ENCODE results near the gene C10orf67. TPM values are rescaled to one million over a fixed set of nuclear protein-coding genes. Genes with fewer than 3 reads are reported as not detected.
A peak's percentile ranks its signal among the peaks of the same experiment; 100 is the strongest.

Gene C10orf67
- total and polyA plus RNA-seq, 3 experiments from 2014 or later, result 0.26 TPM; not detected in 2

DNA sequence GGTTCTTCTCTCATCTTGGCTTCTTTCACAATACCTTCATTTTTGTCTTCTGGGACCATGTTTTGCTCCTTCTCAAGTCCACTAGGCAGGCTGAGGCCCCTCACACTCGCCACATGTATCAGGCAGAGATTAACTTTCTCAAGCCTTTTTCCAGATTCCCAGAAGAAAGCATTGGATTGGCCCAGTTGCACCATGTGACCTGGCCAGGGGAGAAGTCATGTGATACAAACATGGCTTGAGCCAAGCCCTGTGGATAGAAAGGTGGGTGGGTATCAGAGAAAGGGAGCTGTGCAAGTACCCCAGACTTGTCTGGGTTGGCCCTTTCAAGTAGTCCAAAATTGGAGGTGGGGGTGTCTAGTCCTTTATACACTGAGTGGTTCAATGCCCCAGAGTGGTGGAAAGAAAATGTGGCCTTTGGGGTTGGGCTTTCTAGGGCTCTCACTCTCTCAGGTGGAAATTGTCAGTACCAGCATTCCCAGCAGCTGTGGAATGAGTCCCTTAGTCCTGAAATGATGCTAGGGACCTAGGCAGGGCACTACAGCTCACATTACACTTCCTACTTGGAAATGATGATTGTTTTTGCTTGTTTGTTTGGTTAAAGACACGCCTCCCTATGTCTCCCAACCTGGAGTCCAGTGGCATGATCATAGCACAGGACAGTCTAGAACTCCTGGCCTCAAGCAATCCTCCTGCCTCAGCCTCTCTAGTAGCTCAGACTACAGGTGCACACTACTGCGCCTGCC is 36.9 kb upstream of the C10orf67 start:
- Mint-ChIP-seq H3K27ac (peak overlapping the region in 1 of 8 donors; percentile 65), H3K36me3 (no peaks in the 10 kb centered on the region), H3K4me3 (no peak overlapping the region), H3K27me3 (peaks cover 2 to 4% of the 10 kb centered on the region in 2 donors), H3K9me3 (no peaks in the 10 kb centered on the region), H3K4me1 (no peaks in the 10 kb centered on the region)
- Histone ChIP-seq H3K27me3 (ENCODE audit: insufficient read depth, low read length, poor library complexity, severe bottlenecking) (no peaks in the 10 kb centered on the region), H3K4me3 (ENCODE audit: low read length) (no peak overlapping the region), H3K27ac (ENCODE audit: low read depth, low read length) (no peak overlapping the region), H3K9me3 (ENCODE audit: low read length) (no peaks in the 10 kb centered on the region), H3K4me1 (ENCODE audit: insufficient read depth, low read length) (no peaks in the 10 kb centered on the region), H3K36me3 (ENCODE audit: insufficient read depth, low read length) (no peaks in the 10 kb centered on the region)
- ChIA-PET CTCF (no interaction called here), POLR2A (no interaction called here)
- no peak for DNase-seq

DNA sequence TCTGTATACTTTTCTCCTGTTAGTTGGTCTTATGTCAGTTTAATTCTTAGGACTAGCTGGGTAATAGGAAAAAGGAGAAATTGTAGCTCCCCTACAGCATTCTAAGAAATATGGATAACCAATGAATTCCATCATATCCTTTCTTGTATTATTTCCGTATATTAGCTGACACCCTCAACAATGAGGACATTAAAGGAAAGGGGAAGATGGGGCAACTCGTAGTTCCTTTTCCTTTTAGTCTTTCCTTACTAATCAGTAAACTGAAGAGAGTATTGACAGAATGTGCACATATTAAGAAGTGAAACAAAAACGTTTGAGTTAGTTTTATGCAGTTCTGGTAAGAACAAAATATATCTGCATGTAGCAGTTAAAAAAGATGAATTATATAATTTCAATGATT is 35.1 kb upstream of the C10orf67 start:
- Mint-ChIP-seq H3K4me3 (no peak overlapping the region), H3K36me3 (no peaks in the 10 kb centered on the region), H3K4me1 (no peaks in the 10 kb centered on the region), H3K27me3 (peaks cover 2 to 4% of the 10 kb centered on the region in 2 donors), H3K27ac (no peak overlapping the region), H3K9me3 (no peaks in the 10 kb centered on the region)
- CTCF ChIA-PET, result no interaction called here
- H3K27ac ChIP-seq (ENCODE audit: low read depth, low read length), result no peak overlapping the region
- no peaks in the 10 kb centered on the region for H3K4me1 ChIP-seq (ENCODE audit: insufficient read depth, low read length)
- POLR2A ChIA-PET, result no interaction called here
- H3K9me3 ChIP-seq (ENCODE audit: low read length), result no peaks in the 10 kb centered on the region
- no peaks in the 10 kb centered on the region for H3K36me3 ChIP-seq (ENCODE audit: insufficient read depth, low read length)
- no peak for DNase-seq
- H3K4me3 ChIP-seq (ENCODE audit: low read length), result no peak overlapping the region
- no peaks in the 10 kb centered on the region for H3K27me3 ChIP-seq (ENCODE audit: insufficient read depth, low read length, poor library complexity, severe bottlenecking)

DNA sequence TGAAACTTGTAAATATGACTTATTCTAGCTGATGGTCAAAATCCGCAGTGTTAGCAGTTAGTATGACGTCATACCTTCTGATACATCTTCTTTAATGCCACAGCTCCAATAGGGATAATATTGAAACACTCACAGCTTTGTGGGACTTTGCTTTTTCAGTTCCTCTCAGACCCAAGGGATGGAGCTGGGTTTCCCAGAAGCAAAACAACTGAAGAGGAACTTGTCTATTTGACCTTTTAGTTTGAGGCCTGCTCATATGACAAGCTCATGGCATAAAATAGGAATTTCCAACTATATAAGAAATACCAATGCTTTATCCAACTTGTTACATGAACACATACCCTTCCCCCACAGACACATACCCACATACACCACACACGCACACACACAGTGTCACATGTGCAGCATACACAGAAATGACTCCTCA is 31.6 kb upstream of the C10orf67 start:
- Mint-ChIP-seq H3K4me1 (peaks cover 0 to 2% (median 0%) of the 10 kb centered on the region in 3 donors), H3K27me3 (peaks cover 3 to 4% of the 10 kb centered on the region in 2 donors), H3K9me3 (no peaks in the 10 kb centered on the region), H3K36me3 (no peaks in the 10 kb centered on the region), H3K27ac (no peak overlapping the region), H3K4me3 (no peak overlapping the region)
- ChIA-PET CTCF (no interaction called here), POLR2A (no interaction called here)
- Histone ChIP-seq H3K36me3 (ENCODE audit: insufficient read depth, low read length) (no peaks in the 10 kb centered on the region), H3K4me1 (ENCODE audit: insufficient read depth, low read length) (no peaks in the 10 kb centered on the region), H3K4me3 (ENCODE audit: low read length) (no peak overlapping the region), H3K9me3 (ENCODE audit: low read length) (no peaks in the 10 kb centered on the region), H3K27ac (ENCODE audit: low read depth, low read length) (no peak overlapping the region), H3K27me3 (ENCODE audit: insufficient read depth, low read length, poor library complexity, severe bottlenecking) (no peaks in the 10 kb centered on the region)
- no peak for DNase-seq

DNA sequence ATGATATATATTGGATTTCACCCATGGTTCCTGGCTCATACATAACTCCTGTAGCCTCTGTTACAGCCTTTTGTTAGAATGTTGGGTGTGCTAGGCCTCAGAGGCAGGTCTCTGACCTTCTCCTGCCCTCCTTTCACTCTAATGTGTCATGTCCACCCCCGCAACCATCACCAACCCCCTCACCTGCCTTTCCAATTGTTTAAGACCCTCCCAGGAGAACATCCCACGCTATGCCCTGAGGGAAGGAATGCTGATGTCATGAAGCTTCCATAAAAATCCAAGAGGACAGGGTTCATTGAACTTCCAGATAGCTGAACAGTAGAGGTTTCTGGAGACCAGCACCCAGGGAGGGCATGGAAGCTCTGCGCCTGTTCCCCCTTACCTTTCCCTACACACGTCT is 30.8 kb upstream of the C10orf67 start:
- DNase-seq, result no peak
- Mint-ChIP-seq H3K4me1 (peaks cover 2% of the 10 kb centered on the region in 3 donors), H3K36me3 (peaks cover 0 to 2% (median 0%) of the 10 kb centered on the region in 3 donors), H3K27me3 (peaks cover 0 to 7% of the 10 kb centered on the region in 2 donors), H3K4me3 (no peak overlapping the region), H3K27ac (peak overlapping the region in 1 of 8 donors; percentile 76), H3K9me3 (peaks cover 0 to under 1% (median 0%) of the 10 kb centered on the region in 5 donors)
- Histone ChIP-seq H3K4me3 (ENCODE audit: low read length) (no peak overlapping the region), H3K27ac (ENCODE audit: low read depth, low read length) (no peak overlapping the region), H3K9me3 (ENCODE audit: low read length) (no peaks in the 10 kb centered on the region), H3K27me3 (ENCODE audit: insufficient read depth, low read length, poor library complexity, severe bottlenecking) (no peaks in the 10 kb centered on the region), H3K36me3 (ENCODE audit: insufficient read depth, low read length) (no peaks in the 10 kb centered on the region), H3K4me1 (ENCODE audit: insufficient read depth, low read length) (peaks cover under 1% of the 10 kb centered on the region)
- ChIA-PET CTCF (no interaction called here), POLR2A (no interaction called here)

- Histone ChIP-seq H3K4me1 (ENCODE audit: insufficient read depth, low read length) (peaks cover 22% of the 10 kb centered on the region), H3K9me3 (ENCODE audit: low read length) (no peaks in the 10 kb centered on the region), H3K27me3 (ENCODE audit: insufficient read depth, low read length, poor library complexity, severe bottlenecking) (no peaks in the 10 kb centered on the region), H3K36me3 (ENCODE audit: insufficient read depth, low read length) (no peaks in the 10 kb centered on the region), H3K27ac (ENCODE audit: low read depth, low read length) (no peak overlapping the region), H3K4me3 (ENCODE audit: low read length) (no peak overlapping the region)
- H3K27me3 Mint-ChIP-seq, result peaks cover 0 to 8% of the 10 kb centered on the region in 2 donors
- ChIA-PET POLR2A (no interaction called here), CTCF (no interaction called here)
- DNase-seq, result no peak
- H3K4me1 Mint-ChIP-seq, result peaks cover 22% of the 10 kb centered on the region in 3 donors
- peak overlapping the region in 1 of 8 donors; percentile 59 for H3K27ac Mint-ChIP-seq
- peaks cover 0 to 2% (median 0%) of the 10 kb centered on the region in 5 donors for H3K9me3 Mint-ChIP-seq
- H3K4me3 Mint-ChIP-seq, result no peak overlapping the region
- H3K36me3 Mint-ChIP-seq, result peaks cover 0 to 6% (median 0%) of the 10 kb centered on the region in 3 donors
These were observed 28.6 kb upstream of the C10orf67 start for GRCh38 chr10:23373156-23373555.

GRCh38 chr10:23371073-23371472 is 26.5 kb upstream of the C10orf67 start:
- Histone ChIP-seq H3K9me3 (ENCODE audit: low read length) (no peaks in the 10 kb centered on the region), H3K4me1 (ENCODE audit: insufficient read depth, low read length) (peaks cover 28% of the 10 kb centered on the region), H3K27ac (ENCODE audit: low read depth, low read length) (no peak overlapping the region), H3K27me3 (ENCODE audit: insufficient read depth, low read length, poor library complexity, severe bottlenecking) (no peaks in the 10 kb centered on the region), H3K4me3 (ENCODE audit: low read length) (no peak overlapping the region), H3K36me3 (ENCODE audit: insufficient read depth, low read length) (no peaks in the 10 kb centered on the region)
- H3K4me3 Mint-ChIP-seq, result no peak overlapping the region
- CTCF ChIA-PET, result no interaction called here
- POLR2A ChIA-PET, result no interaction called here
- peaks cover 0 to 8% of the 10 kb centered on the region in 2 donors for H3K27me3 Mint-ChIP-seq
- peaks cover 0 to 2% (median 0%) of the 10 kb centered on the region in 5 donors for H3K9me3 Mint-ChIP-seq
- DNase-seq, result no peak
- H3K4me1 Mint-ChIP-seq, result peaks cover 28 to 34% (median 28%) of the 10 kb centered on the region in 3 donors
- peaks cover 0 to 6% (median 0%) of the 10 kb centered on the region in 3 donors for H3K36me3 Mint-ChIP-seq
- no peak overlapping the region for H3K27ac Mint-ChIP-seq

DNA sequence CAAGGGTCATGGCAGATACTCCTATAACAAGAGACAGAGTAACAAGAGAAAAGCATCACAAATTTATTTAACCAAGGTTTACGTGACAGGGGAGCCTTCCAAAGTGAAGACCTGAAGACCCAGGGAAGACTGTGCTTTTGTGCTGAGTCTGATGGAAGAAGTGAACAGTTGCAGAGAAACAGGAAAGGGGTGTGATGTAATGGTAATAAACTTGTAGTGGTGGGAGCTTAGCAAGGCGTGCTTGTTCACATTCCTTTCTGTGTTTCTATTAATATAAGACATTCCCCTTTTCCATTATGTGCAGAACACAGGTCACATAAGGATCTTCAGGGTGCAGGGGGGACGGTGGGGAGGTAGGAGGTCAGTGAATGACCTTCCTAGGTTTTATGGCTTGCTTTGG is 25.5 kb upstream of the C10orf67 start:
- no peak overlapping the region for H3K4me3 Mint-ChIP-seq
- Histone ChIP-seq H3K27me3 (ENCODE audit: insufficient read depth, low read length, poor library complexity, severe bottlenecking) (no peaks in the 10 kb centered on the region), H3K36me3 (ENCODE audit: insufficient read depth, low read length) (no peaks in the 10 kb centered on the region), H3K9me3 (ENCODE audit: low read length) (no peaks in the 10 kb centered on the region), H3K4me1 (ENCODE audit: insufficient read depth, low read length) (peaks cover 28% of the 10 kb centered on the region), H3K4me3 (ENCODE audit: low read length) (no peak overlapping the region), H3K27ac (ENCODE audit: low read depth, low read length) (no peak overlapping the region)
- peaks cover 0 to 6% (median 0%) of the 10 kb centered on the region in 3 donors for H3K36me3 Mint-ChIP-seq
- CTCF ChIA-PET, result no interaction called here
- H3K9me3 Mint-ChIP-seq, result peaks cover 0 to 2% (median 0%) of the 10 kb centered on the region in 5 donors
- H3K27ac Mint-ChIP-seq, result peak overlapping the region in 3 of 8 donors; percentile 44 to 76 (median 69)
- POLR2A ChIA-PET, result no interaction called here
- DNase-seq, result no peak
- peaks cover 31 to 37% (median 35%) of the 10 kb centered on the region in 3 donors for H3K4me1 Mint-ChIP-seq
- peaks cover 0 to 8% of the 10 kb centered on the region in 2 donors for H3K27me3 Mint-ChIP-seq

DNA sequence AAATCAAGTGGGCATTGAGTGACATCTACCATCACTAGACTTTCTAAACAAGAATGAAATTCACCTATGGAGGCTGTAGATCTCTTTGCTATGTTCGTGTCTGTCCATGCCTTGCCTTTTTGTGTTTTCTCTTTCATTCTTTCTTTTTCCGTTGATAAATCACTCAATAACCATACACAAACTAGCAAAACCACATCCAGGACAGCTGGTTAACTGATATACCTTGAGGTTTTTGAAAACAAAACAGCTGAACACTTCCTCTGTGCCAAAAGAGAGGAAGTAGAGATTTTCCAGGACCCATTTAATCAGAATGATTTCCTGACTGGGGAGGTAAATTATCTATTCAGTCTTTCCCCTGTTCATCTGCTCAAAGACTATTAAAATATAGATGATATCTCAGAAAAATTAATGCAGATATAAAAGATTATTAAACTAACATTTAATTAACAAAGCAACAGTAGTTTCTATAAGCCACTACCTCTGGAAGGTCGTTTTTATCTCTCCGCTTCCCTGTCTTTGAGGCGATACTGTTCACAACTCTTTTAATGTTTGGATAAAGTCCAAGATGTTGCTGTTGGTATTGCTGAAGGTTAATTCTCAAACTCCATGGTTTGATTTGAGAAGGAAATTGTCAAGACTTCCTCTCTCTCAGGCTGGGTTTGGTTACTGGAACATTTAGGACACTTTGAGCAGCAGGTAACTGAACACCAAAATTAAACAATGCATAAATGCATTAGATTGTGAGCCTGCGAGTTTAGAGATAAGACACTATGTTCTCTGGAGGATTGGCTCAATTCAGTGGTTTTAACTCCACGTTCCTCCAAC is 24.4 kb upstream of the C10orf67 start:
- no peaks in the 10 kb centered on the region for H3K9me3 ChIP-seq (ENCODE audit: low read length)
- ChIA-PET CTCF (interaction anchor here (1.3 kb wide), 1 partner anchor 10 kb away, joined by 3 read pairs; no protein-coding TSS in a partner anchor), POLR2A (interaction anchor here (1.7 kb wide), 1 partner anchor 70 kb away, joined by 7 read pairs; the partner anchor contains the start of gene OTUD1)
- H3K4me1 ChIP-seq (ENCODE audit: insufficient read depth, low read length), result peaks cover 37% of the 10 kb centered on the region
- DNase-seq, result peak in 2 of 5 donors; percentile 29 to 51
- H3K27ac ChIP-seq (ENCODE audit: low read depth, low read length), result no peak overlapping the region
- peaks cover 0 to 8% of the 10 kb centered on the region in 2 donors for H3K27me3 Mint-ChIP-seq
- H3K27ac Mint-ChIP-seq, result peak overlapping the region in 7 of 8 donors; percentile 5 to 57 (median 18)
- peaks cover 39 to 45% (median 43%) of the 10 kb centered on the region in 3 donors for H3K4me1 Mint-ChIP-seq
- H3K36me3 ChIP-seq (ENCODE audit: insufficient read depth, low read length), result no peaks in the 10 kb centered on the region
- H3K36me3 Mint-ChIP-seq, result peaks cover 0 to 6% (median 0%) of the 10 kb centered on the region in 3 donors
- no peaks in the 10 kb centered on the region for H3K27me3 ChIP-seq (ENCODE audit: insufficient read depth, low read length, poor library complexity, severe bottlenecking)
- peak overlapping the region in 6 of 7 donors; percentile 21 to 71 (median 64) for H3K4me3 Mint-ChIP-seq
- H3K9me3 Mint-ChIP-seq, result peaks cover 0 to 2% (median 0%) of the 10 kb centered on the region in 5 donors
- H3K4me3 ChIP-seq (ENCODE audit: low read length), result peak overlapping the region; percentile 35

All from CD8-positive, alpha-beta memory T cell (primary cell).